Measurements from ENCODE around the gene INKA1. TPM values are rescaled to one million over a fixed set of nuclear protein-coding genes. Genes with fewer than 3 reads are reported as not detected.

The INKA1 gene
- total RNA-seq, 4 donors from 2014 or later = 0.60 to 10.3 (median 8.0) TPM

Small RNA genes lying within 50 kb of the gene (small RNA-seq; reads per million reads assigned to genes)
- gene COX6CP14 = not detected

Other genes starting within 250 kb of the INKA1 start
- 1 to 10 TPM in 2 of 4 donors, under 1 TPM in 2; 0.44 to 1.8 (median 0.92) TPM for gene BSN, start 248.8 kb upstream of the INKA1 start, total RNA-seq
- gene APEH, start 128.9 kb upstream of the INKA1 start, total RNA-seq = 10 to 100 TPM; 64.0 to 77.7 (median 65.8) TPM
- gene MST1, start 113.8 kb upstream of the INKA1 start, total RNA-seq = 10 to 100 TPM; 11.7 to 23.7 (median 17.0) TPM
- 10 to 100 TPM; 32.9 to 64.7 (median 39.1) TPM for gene RNF123, start 113.7 kb upstream of the INKA1 start, total RNA-seq
- 1 to 10 TPM in 2 of 4 donors, not detected in 2; 2.1 to 4.2 TPM for gene AMIGO3, start 83.6 kb upstream of the INKA1 start, total RNA-seq
- 10 to 100 TPM; 17.3 to 31.4 (median 25.3) TPM for gene GMPPB, start 79.3 kb upstream of the INKA1 start, total RNA-seq
- 10 to 100 TPM; 43.2 to 77.5 (median 50.7) TPM for gene IP6K1, start 16.7 kb upstream of the INKA1 start, total RNA-seq
- 1 to 10 TPM in 2 of 4 donors, not detected in 2; 1.3 to 1.4 TPM for gene CDHR4, start 3.4 kb upstream of the INKA1 start, total RNA-seq
- 10 to 100 TPM; 47.9 to 68.4 (median 66.9) TPM for gene UBA7, start 10.7 kb downstream of the INKA1 start, total RNA-seq
- 10 to 100 TPM in 1 of 4 donors, 1 to 10 TPM in 3; 1.5 to 12.2 (median 2.8) TPM for gene TRAIP, start 53.3 kb downstream of the INKA1 start, total RNA-seq
- not detected for gene CAMKV, start 66.6 kb downstream of the INKA1 start, total RNA-seq
- 1 to 10 TPM; 1.0 to 2.8 (median 2.3) TPM for gene MST1R, start 100.6 kb downstream of the INKA1 start, total RNA-seq
- 10 to 100 TPM in 3 of 4 donors, 1 to 10 TPM in 1; 6.9 to 18.8 (median 15.8) TPM for gene MON1A, start 126.5 kb downstream of the INKA1 start, total RNA-seq
- gene RBM6, start 136.9 kb downstream of the INKA1 start, total RNA-seq = 100 to 1,000 TPM; 106 to 182 (median 158) TPM

Measured in tibial nerve (tissue), 4 donors.